ENCODE data around the gene WWOX. TPM values are rescaled to one million over a fixed set of nuclear protein-coding genes. Genes with fewer than 3 reads are reported as not detected.

WWOX gene
- total and polyA plus RNA-seq, 2 donors: 15.4 to 23.9 TPM

DNA sequence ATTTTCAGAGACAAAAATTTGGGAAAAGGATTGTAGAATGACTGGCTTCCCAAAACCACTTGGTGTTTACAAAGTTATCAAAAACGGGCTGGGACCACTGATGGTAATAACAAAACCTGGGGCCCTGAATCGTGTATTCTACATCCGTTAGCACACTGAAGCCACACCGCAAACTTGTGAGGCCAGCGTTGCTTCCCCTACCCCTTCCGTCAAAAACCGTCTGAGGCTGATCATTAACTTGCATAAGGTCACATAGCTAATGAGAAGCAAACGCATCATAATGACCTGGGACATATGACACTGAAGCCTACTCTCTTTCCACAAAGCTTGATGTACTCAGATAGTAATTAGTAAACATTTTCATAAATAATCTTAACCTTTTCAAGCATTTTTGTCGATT lies 796.8 kb downstream of the WWOX start:
- Histone ChIP-seq H3K27ac (ENCODE audit: low read depth in 1 of 2, low read length in 1 of 2) (no peak overlapping the region), H3K27me3 (ENCODE audit: control insufficient read depth in 2 of 2, insufficient read depth in 1 of 2, low read length in 1 of 2) (no peaks in the 10 kb centered on the region), H3K9me3 (ENCODE audit: control insufficient read depth in 2 of 2, insufficient read depth in 1 of 2, low read length in 1 of 2) (no peaks in the 10 kb centered on the region), H3K4me1 (ENCODE audit: control insufficient read depth in 2 of 2, insufficient read depth in 2 of 2, low read length in 2 of 2) (no peaks in the 10 kb centered on the region), H3K36me3 (ENCODE audit: control insufficient read depth in 2 of 2, insufficient read depth in 2 of 2, low read length in 1 of 2) (no peaks in the 10 kb centered on the region), H3K4me3 (ENCODE audit: low read length in 2 of 2) (no peak overlapping the region)
- DNase-seq (ENCODE audit: low read depth in 6 of 9, low spot score in 9 of 9): no peak
- WGBS: 93% methylated on average over 9 of the region's 9 CpGs

DNA sequence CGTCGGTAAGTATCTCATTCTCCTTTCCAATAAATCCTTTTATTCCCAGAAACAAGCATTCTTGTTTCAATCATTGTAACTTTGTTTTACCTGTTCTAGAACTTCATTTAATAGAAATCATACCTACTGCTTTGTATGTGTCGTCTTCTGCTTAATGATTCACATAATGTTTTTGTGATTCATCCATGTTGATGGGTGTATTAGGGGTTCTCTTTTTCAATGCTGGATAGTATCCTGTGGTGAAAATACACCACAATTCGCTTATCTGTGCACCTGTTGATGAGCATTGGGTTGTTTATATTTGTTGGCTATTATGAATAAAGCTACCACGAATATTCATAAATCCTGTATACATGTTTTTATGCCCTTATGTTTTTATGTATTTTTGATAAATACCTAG lies 797.8 kb downstream of the WWOX start:
- Histone ChIP-seq H3K27ac (ENCODE audit: low read depth in 1 of 2, low read length in 1 of 2) (no peak overlapping the region), H3K36me3 (ENCODE audit: control insufficient read depth in 2 of 2, insufficient read depth in 2 of 2, low read length in 1 of 2) (no peaks in the 10 kb centered on the region), H3K9me3 (ENCODE audit: control insufficient read depth in 2 of 2, insufficient read depth in 1 of 2, low read length in 1 of 2) (no peaks in the 10 kb centered on the region), H3K4me3 (ENCODE audit: low read length in 2 of 2) (no peak overlapping the region), H3K27me3 (ENCODE audit: control insufficient read depth in 2 of 2, insufficient read depth in 1 of 2, low read length in 1 of 2) (no peaks in the 10 kb centered on the region), H3K4me1 (ENCODE audit: control insufficient read depth in 2 of 2, insufficient read depth in 2 of 2, low read length in 2 of 2) (no peaks in the 10 kb centered on the region)
- WGBS: 79% methylated on average over 5 of the region's 5 CpGs
- no peak for DNase-seq (ENCODE audit: low read depth in 6 of 9, low spot score in 9 of 9)

DNA sequence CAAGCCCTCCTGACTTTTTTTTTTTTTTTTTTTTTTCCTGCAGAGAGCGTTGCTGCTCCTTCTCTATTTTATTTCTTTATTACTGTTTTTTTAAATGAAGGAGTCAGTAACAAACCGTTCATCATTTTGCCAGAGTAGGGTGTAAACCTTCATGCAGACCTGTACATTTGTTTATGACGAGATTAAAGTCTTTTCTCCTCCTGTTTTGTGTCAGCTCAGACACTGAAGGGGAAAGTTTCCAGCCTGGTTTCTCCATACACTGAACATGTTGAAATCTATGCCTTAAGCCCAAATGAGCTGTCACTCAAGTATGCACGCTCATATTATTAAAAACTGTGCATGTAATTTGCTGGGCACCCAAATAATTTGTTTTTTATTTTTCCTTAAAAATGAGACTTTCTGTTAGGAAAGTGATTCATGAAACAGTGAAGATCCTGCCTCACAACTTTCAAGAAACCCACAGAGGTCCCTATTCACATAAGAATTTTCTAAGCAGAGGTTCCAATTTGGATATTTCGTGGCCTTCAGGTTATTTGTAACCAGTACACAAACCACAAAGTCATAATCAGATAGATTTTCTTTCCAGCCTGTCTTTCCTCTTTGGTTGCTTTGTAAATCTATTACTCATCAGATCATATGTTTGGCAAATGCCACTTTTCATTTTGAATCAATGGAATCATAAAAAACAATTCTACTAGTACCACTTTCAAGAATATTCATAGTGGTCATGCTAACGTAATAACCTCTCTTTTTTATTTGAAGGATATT lies 800.8 kb downstream of the WWOX start:
- Histone ChIP-seq H3K4me1 (ENCODE audit: control insufficient read depth in 2 of 2, insufficient read depth in 2 of 2, low read length in 2 of 2) (no peaks in the 10 kb centered on the region), H3K27ac (ENCODE audit: low read depth in 1 of 2, low read length in 1 of 2) (no peak overlapping the region), H3K27me3 (ENCODE audit: control insufficient read depth in 2 of 2, insufficient read depth in 1 of 2, low read length in 1 of 2) (no peaks in the 10 kb centered on the region), H3K4me3 (ENCODE audit: low read length in 2 of 2) (no peak overlapping the region), H3K9me3 (ENCODE audit: control insufficient read depth in 2 of 2, insufficient read depth in 1 of 2, low read length in 1 of 2) (no peaks in the 10 kb centered on the region), H3K36me3 (ENCODE audit: control insufficient read depth in 2 of 2, insufficient read depth in 2 of 2, low read length in 1 of 2) (no peaks in the 10 kb centered on the region)
- no peak for DNase-seq (ENCODE audit: low read depth in 6 of 9, low spot score in 9 of 9)
- WGBS: 89% methylated on average over 6 of the region's 6 CpGs

DNA sequence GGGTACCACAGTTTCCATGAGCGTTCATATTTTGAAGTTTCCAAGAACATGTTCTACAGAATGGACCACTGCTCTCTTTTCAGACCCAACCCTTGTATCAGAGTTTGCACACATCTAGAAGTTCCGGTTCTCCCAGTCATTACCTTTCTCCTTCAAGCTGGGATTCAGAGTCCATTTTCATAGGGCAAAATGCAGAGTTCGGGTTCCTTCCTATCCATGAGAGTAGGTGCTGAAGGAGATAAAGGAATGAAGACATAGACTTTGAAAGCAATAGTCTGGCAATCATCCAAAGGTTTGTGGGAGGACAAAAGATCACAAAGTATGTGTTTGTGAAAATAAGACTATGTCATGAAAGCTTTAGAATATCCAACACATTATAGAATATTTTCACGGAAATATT lies 801.5 kb downstream of the WWOX start:
- Histone ChIP-seq H3K27ac (ENCODE audit: low read depth in 1 of 2, low read length in 1 of 2) (no peak overlapping the region), H3K27me3 (ENCODE audit: control insufficient read depth in 2 of 2, insufficient read depth in 1 of 2, low read length in 1 of 2) (no peaks in the 10 kb centered on the region), H3K9me3 (ENCODE audit: control insufficient read depth in 2 of 2, insufficient read depth in 1 of 2, low read length in 1 of 2) (no peaks in the 10 kb centered on the region), H3K36me3 (ENCODE audit: control insufficient read depth in 2 of 2, insufficient read depth in 2 of 2, low read length in 1 of 2) (no peaks in the 10 kb centered on the region), H3K4me1 (ENCODE audit: control insufficient read depth in 2 of 2, insufficient read depth in 2 of 2, low read length in 2 of 2) (no peaks in the 10 kb centered on the region), H3K4me3 (ENCODE audit: low read length in 2 of 2) (no peak overlapping the region)
- DNase-seq (ENCODE audit: low read depth in 6 of 9, low spot score in 9 of 9): no peak
- WGBS: 98% methylated on average over 4 of the region's 4 CpGs

DNA sequence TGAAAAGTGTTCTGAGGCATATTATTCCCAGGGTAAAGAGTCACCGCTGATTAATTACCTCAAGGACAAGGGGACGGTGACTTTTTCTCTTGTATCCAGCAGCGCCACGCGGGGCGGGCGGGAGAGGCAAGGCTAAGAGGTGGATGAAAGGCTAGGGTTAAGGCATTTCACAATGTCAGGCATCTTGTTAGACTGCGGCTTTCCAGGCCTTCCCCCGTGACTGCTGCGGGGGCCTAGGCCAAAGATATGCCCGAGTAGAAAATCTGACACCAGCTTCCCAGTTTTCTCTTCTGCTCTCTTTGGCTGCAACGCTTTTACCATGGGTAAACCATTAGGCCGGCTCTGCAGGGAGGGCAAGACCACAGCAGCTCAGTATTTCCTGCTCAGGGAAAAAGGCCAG lies 802.9 kb downstream of the WWOX start:
- Histone ChIP-seq H3K36me3 (ENCODE audit: control insufficient read depth in 2 of 2, insufficient read depth in 2 of 2, low read length in 1 of 2) (no peaks in the 10 kb centered on the region), H3K9me3 (ENCODE audit: control insufficient read depth in 2 of 2, insufficient read depth in 1 of 2, low read length in 1 of 2) (no peaks in the 10 kb centered on the region), H3K4me3 (ENCODE audit: low read length in 2 of 2) (no peak overlapping the region), H3K4me1 (ENCODE audit: control insufficient read depth in 2 of 2, insufficient read depth in 2 of 2, low read length in 2 of 2) (no peaks in the 10 kb centered on the region), H3K27me3 (ENCODE audit: control insufficient read depth in 2 of 2, insufficient read depth in 1 of 2, low read length in 1 of 2) (no peaks in the 10 kb centered on the region), H3K27ac (ENCODE audit: low read depth in 1 of 2, low read length in 1 of 2) (no peak overlapping the region)
- WGBS: 97% methylated on average over 13 of the region's 13 CpGs
- no peak for DNase-seq (ENCODE audit: low read depth in 6 of 9, low spot score in 9 of 9)

DNA sequence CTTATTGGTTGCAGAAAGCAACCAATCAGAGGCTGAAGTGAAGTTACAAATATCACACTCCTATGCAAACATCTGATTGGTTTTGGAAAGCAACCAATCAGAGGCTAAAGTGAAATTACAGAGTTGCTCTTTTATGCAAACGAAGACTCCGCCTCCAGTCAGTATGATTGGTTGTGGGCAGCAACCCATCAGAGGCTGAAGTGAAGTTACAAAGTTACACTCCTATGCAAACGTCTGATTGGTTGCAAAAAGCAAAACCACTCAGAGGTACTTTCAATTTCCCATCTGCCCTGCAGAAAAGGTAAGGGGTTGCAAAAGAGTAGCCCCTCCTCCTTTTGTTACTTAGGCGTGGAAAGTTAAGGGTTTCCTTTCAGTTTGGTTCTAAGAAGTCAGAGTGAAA lies 803.8 kb downstream of the WWOX start:
- no peaks in the 10 kb centered on the region for H3K9me3 ChIP-seq (ENCODE audit: control insufficient read depth in 2 of 2, insufficient read depth in 1 of 2, low read length in 1 of 2)
- H3K36me3 ChIP-seq (ENCODE audit: control insufficient read depth in 2 of 2, insufficient read depth in 2 of 2, low read length in 1 of 2): no peaks in the 10 kb centered on the region
- no peaks in the 10 kb centered on the region for H3K27me3 ChIP-seq (ENCODE audit: control insufficient read depth in 2 of 2, insufficient read depth in 1 of 2, low read length in 1 of 2)
- 85% methylated on average over 4 of the region's 4 CpGs for WGBS
- no peak overlapping the region for H3K4me3 ChIP-seq (ENCODE audit: low read length in 2 of 2)
- DNase-seq (ENCODE audit: low read depth in 6 of 9, low spot score in 9 of 9): no peak
- no peak overlapping the region for H3K27ac ChIP-seq (ENCODE audit: low read depth in 1 of 2, low read length in 1 of 2)
- no peaks in the 10 kb centered on the region for H3K4me1 ChIP-seq (ENCODE audit: control insufficient read depth in 2 of 2, insufficient read depth in 2 of 2, low read length in 2 of 2)

DNA sequence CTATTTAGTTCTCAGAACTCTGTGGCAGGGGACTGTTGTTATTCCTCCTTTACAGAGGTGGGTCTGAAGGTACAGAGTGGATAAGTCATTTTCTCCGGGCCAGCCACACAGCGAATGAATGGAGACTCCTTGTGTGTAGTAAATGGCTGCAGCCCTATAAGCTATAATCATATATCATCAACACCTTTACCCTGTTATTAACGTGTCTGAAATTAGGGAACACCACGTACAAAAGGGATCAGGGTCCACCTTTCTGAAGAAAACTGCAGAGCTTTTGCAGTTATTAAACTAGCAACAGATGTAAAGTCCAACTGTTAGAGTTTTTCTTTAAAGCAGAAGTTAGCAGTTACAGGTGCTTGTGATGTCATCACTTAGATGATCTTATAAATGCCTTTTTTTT lies 804.4 kb downstream of the WWOX start:
- no peak overlapping the region for H3K4me3 ChIP-seq (ENCODE audit: low read length in 2 of 2)
- no peak for DNase-seq (ENCODE audit: low read depth in 6 of 9, low spot score in 9 of 9)
- H3K27me3 ChIP-seq (ENCODE audit: control insufficient read depth in 2 of 2, insufficient read depth in 1 of 2, low read length in 1 of 2): no peaks in the 10 kb centered on the region
- H3K9me3 ChIP-seq (ENCODE audit: control insufficient read depth in 2 of 2, insufficient read depth in 1 of 2, low read length in 1 of 2): no peaks in the 10 kb centered on the region
- no peaks in the 10 kb centered on the region for H3K36me3 ChIP-seq (ENCODE audit: control insufficient read depth in 2 of 2, insufficient read depth in 2 of 2, low read length in 1 of 2)
- 98% methylated on average over 4 of the region's 4 CpGs for WGBS
- no peaks in the 10 kb centered on the region for H3K4me1 ChIP-seq (ENCODE audit: control insufficient read depth in 2 of 2, insufficient read depth in 2 of 2, low read length in 2 of 2)
- H3K27ac ChIP-seq (ENCODE audit: low read depth in 1 of 2, low read length in 1 of 2): no peak overlapping the region

DNA sequence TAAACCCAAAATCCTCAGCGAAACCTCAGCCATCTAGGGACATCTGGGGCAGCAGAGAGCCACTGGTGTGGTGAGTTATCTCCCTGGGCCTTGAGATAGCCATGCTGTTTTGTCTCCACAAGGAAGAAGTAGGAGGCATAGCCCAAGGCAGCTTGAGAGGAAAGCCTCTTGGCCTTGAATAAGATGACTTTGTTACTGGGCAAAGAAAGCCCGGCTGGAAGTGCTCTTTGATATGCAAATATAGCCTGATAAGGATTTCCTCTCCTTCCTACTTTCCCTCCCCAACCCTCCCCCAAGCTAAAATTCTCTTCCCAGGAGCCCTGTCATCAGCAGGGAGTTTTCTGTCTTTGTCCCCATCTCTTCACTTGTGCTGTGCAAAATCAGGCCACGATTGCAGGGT lies 806.7 kb downstream of the WWOX start:
- DNase-seq (ENCODE audit: low read depth in 6 of 9, low spot score in 9 of 9): no peak
- Histone ChIP-seq H3K36me3 (ENCODE audit: control insufficient read depth in 2 of 2, insufficient read depth in 2 of 2, low read length in 1 of 2) (no peaks in the 10 kb centered on the region), H3K27me3 (ENCODE audit: control insufficient read depth in 2 of 2, insufficient read depth in 1 of 2, low read length in 1 of 2) (no peaks in the 10 kb centered on the region), H3K4me1 (ENCODE audit: control insufficient read depth in 2 of 2, insufficient read depth in 2 of 2, low read length in 2 of 2) (no peaks in the 10 kb centered on the region), H3K27ac (ENCODE audit: low read depth in 1 of 2, low read length in 1 of 2) (no peak overlapping the region), H3K4me3 (ENCODE audit: low read length in 2 of 2) (no peak overlapping the region), H3K9me3 (ENCODE audit: control insufficient read depth in 2 of 2, insufficient read depth in 1 of 2, low read length in 1 of 2) (no peaks in the 10 kb centered on the region)
- WGBS: 95% methylated on average over 3 of the region's 3 CpGs

DNA sequence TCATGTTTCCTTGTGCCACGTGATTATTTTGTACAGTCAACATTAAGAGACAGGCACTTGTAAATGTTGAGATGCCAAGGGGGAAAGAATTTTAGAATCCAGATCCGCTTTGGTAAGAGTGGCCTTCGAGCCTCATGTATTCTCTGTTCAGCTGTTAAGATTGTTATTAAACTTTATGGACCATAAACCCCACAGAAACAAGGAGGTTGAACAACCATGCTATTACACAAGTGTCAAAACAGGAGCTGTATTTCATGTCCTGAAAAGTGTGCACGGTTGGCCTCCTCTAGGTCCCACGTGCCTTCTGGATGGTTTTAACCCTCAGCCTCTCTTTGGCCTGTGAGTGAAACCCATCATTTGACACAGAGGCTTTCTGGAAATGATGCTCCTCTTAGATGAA lies 809.8 kb downstream of the WWOX start:
- Histone ChIP-seq H3K9me3 (ENCODE audit: control insufficient read depth in 2 of 2, insufficient read depth in 1 of 2, low read length in 1 of 2) (no peaks in the 10 kb centered on the region), H3K4me3 (ENCODE audit: low read length in 2 of 2) (no peak overlapping the region), H3K27me3 (ENCODE audit: control insufficient read depth in 2 of 2, insufficient read depth in 1 of 2, low read length in 1 of 2) (no peaks in the 10 kb centered on the region), H3K27ac (ENCODE audit: low read depth in 1 of 2, low read length in 1 of 2) (no peak overlapping the region), H3K4me1 (ENCODE audit: control insufficient read depth in 2 of 2, insufficient read depth in 2 of 2, low read length in 2 of 2) (no peaks in the 10 kb centered on the region), H3K36me3 (ENCODE audit: control insufficient read depth in 2 of 2, insufficient read depth in 2 of 2, low read length in 1 of 2) (no peaks in the 10 kb centered on the region)
- no peak for DNase-seq (ENCODE audit: low read depth in 6 of 9, low spot score in 9 of 9)
- 94% methylated on average over 5 of the region's 5 CpGs for WGBS
